WTC11 (cell line): ENCODE measurements around the gene ARAP1. TPM values are rescaled to one million over a fixed set of nuclear protein-coding genes. Genes with fewer than 3 reads are reported as not detected.

Experiments used
- ATAC-seq: fragments of 200-7000 bp; cut with Tn5 transposase; 2 replicates; pipeline ENCODE4 v1.10.0; 2021; ENCODE audit warnings: mild to moderate bottlenecking, moderate library complexity
- CTCF ChIA-PET: fragments of 300-600 bp; sonication (Branson Sonifier 250); formaldehyde crosslinking; loops from one replicate; lab custom pipeline; 2021; ENCODE audit warnings: antibody characterized with exemption; lab: Charles Lee
- POLR2A ChIA-PET: fragments of 350-600 bp; sonication (Branson Sonifier 250); formaldehyde crosslinking; loops from one replicate; lab custom pipeline; 2021; ENCODE audit warnings: antibody characterized with exemption; lab: Charles Lee
- DNase-seq: peaks from one replicate; pipeline ENCODE4 v3.0.0; 2021; ENCODE audit warnings: low spot score
- H3K27ac Mint-ChIP-seq: 2 replicates; pipeline ENCODE4 v1.8.0; 2021; ENCODE audit warnings: mixed read lengths
- H3K27me3 Mint-ChIP-seq: 2 replicates; pipeline ENCODE4 v1.8.0; 2021; ENCODE audit warnings: low read depth, mild to moderate bottlenecking, moderate library complexity, mixed read lengths
- H3K36me3 Mint-ChIP-seq: 2 replicates; pipeline ENCODE4 v1.8.0; 2021; ENCODE audit warnings: mixed read lengths
- H3K4me1 Mint-ChIP-seq: 2 replicates; pipeline ENCODE4 v1.8.0; 2022; ENCODE audit warnings: mixed read lengths
- H3K4me3 Mint-ChIP-seq: 2 replicates; pipeline ENCODE4 v1.8.0; 2021; ENCODE audit warnings: mild to moderate bottlenecking, moderate library complexity, mixed read lengths
- H3K9me3 Mint-ChIP-seq: 2 replicates; pipeline ENCODE4 v1.8.0; 2021; ENCODE audit warnings: mixed read lengths
- ATF1 ChIP-seq: sonication (generic); formaldehyde crosslinking; IDR thresholded peaks from 2 replicates; pipeline ENCODE4 v1.8.1; 2023; ENCODE audit warnings: mild to moderate bottlenecking, moderate library complexity, missing genetic modification reagents
- ATF2 ChIP-seq: sonication (generic); formaldehyde crosslinking; IDR thresholded peaks from 2 replicates; pipeline ENCODE4 v1.8.1; 2022; ENCODE audit warnings: low read depth, missing genetic modification reagents, borderline replicate concordance
- ATF3 ChIP-seq: sonication (generic); formaldehyde crosslinking; conservative IDR thresholded peaks from 2 replicates; pipeline ENCODE4 v1.8.1; 2022; ENCODE audit warnings: mild to moderate bottlenecking, missing genetic modification reagents
- ATF6 ChIP-seq: sonication (generic); formaldehyde crosslinking; IDR thresholded peaks from 2 replicates; pipeline ENCODE4 v1.8.1; 2023; ENCODE audit warnings: mild to moderate bottlenecking, missing genetic modification reagents
- CREM ChIP-seq: sonication (generic); formaldehyde crosslinking; IDR thresholded peaks from 2 replicates; pipeline ENCODE4 v1.8.1; 2022; ENCODE audit warnings: mild to moderate bottlenecking, missing genetic modification reagents, moderate library complexity
- ESRRA ChIP-seq: sonication (generic); formaldehyde crosslinking; IDR thresholded peaks from 2 replicates; pipeline ENCODE4 v1.8.1; 2022; ENCODE audit warnings: mild to moderate bottlenecking, missing genetic modification reagents, borderline replicate concordance
- GABPB1 ChIP-seq: sonication (generic); formaldehyde crosslinking; IDR thresholded peaks from 2 replicates; pipeline ENCODE4 v1.8.1; 2023; ENCODE audit warnings: mild to moderate bottlenecking, missing genetic modification reagents
- JUN ChIP-seq: sonication (generic); formaldehyde crosslinking; IDR thresholded peaks from 2 replicates; pipeline ENCODE4 v1.8.0; 2023; ENCODE audit warnings: mild to moderate bottlenecking, missing genetic modification reagents
- NFE2L1 ChIP-seq: sonication (generic); formaldehyde crosslinking; IDR thresholded peaks from 2 replicates; pipeline ENCODE4 v1.8.1; 2023; ENCODE audit warnings: missing genetic modification reagents
- NFYB ChIP-seq: sonication (generic); formaldehyde crosslinking; conservative IDR thresholded peaks from 2 replicates; pipeline ENCODE4 v1.8.0; 2022; ENCODE audit warnings: low read depth, missing genetic modification reagents
- NR1H2 ChIP-seq: sonication (generic); formaldehyde crosslinking; IDR thresholded peaks from 2 replicates; pipeline ENCODE4 v1.9.0; 2021; ENCODE audit warnings: mild to moderate bottlenecking, moderate library complexity, missing genetic modification reagents
- PRRX2 ChIP-seq: fragments of 250-450 bp; sonication (Bioruptor Pico); IDR thresholded peaks from 2 replicates; pipeline ENCODE4 v1.8.0; 2021; ENCODE audit warnings: mild to moderate bottlenecking
- SOX15 ChIP-seq: fragments of 250-450 bp; sonication (Bioruptor Pico); IDR thresholded peaks from 2 replicates; pipeline ENCODE4 v1.9.0; 2021; ENCODE audit warnings: mild to moderate bottlenecking
- TCF7 ChIP-seq: sonication (generic); formaldehyde crosslinking; IDR thresholded peaks from 2 replicates; pipeline ENCODE4 v1.8.0; 2022; ENCODE audit warnings: mild to moderate bottlenecking, low read depth, missing genetic modification reagents, moderate library complexity
- ZMAT4 ChIP-seq: fragments of 250-450 bp; sonication (Bioruptor Pico); IDR thresholded peaks from 2 replicates; pipeline ENCODE4 v1.9.0; 2021; ENCODE audit warnings: mild to moderate bottlenecking
- ZNF219 ChIP-seq: sonication (generic); formaldehyde crosslinking; IDR thresholded peaks from 2 replicates; pipeline ENCODE4 v1.8.0; 2023; ENCODE audit warnings: missing genetic modification reagents, mild to moderate bottlenecking, borderline replicate concordance
- total RNA-seq: library from RNA; stranded (reverse); gene quantifications from 3 replicates; pipeline ENCODE4 v1.2.3, GENCODE V29; 2021
- TF ChIP-seq, protein P1 (sequence below): sonication (generic); formaldehyde crosslinking; conservative IDR thresholded peaks from 2 replicates; pipeline ENCODE4 v1.8.1; 2023; ENCODE audit warnings: mild to moderate bottlenecking, low read depth, missing genetic modification reagents, moderate library complexity
- TF ChIP-seq, protein P2 (sequence below): sonication (generic); formaldehyde crosslinking; IDR thresholded peaks from 2 replicates; pipeline ENCODE4 v1.8.0; 2023; ENCODE audit warnings: missing genetic modification reagents
- TF ChIP-seq, protein P3 (sequence below): sonication (generic); formaldehyde crosslinking; IDR thresholded peaks from 2 replicates; pipeline ENCODE4 v1.8.1; 2023; ENCODE audit warnings: mild to moderate bottlenecking, missing genetic modification reagents, moderate library complexity
- TF ChIP-seq, protein P4 (sequence below): sonication (generic); formaldehyde crosslinking; IDR thresholded peaks from 2 replicates; pipeline ENCODE4 v1.8.0; 2022; ENCODE audit warnings: missing genetic modification reagents

Gene ARAP1
- total RNA-seq, 1 experiment from 2014 or later, result 98.8 TPM

GRCh38 chr11:72636376-72636775 lies 115.8 kb downstream of the ARAP1 start (continued):
- TF ChIP-seq ESRRA (CRISPR knock-in tag), result no peak
- no peak for TF ChIP-seq CREM
- TF ChIP-seq, all 79 proteins: peak for 0

DNA sequence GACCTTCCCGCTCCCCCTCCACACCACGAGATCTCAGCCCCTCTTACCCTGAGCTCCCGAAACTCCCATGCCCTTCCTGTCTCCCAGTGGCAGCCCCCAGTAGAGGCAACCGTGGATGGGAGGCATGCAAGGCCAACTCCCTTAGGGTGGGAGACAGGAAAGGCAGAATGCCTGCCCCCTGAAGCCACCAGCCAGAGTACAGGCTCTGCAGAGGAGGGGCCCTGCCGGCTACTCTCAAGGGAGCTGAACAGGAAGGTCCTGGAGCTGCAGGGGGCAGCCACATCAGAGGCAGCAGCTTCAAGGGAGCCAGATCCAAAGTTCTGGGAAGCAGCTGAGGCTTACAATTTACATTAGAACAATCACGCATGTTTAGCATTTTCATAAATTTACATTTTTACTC lies 116.3 kb downstream of the ARAP1 start:
- ATAC-seq, result peak; percentile 75
- H3K4me1 Mint-ChIP-seq, result peaks cover 38% of the 10 kb centered on the region
- TF ChIP-seq ZNF219 (CRISPR knock-in tag), result no peak
- no peak for TF ChIP-seq NFYB (CRISPR knock-in tag)
- TF ChIP-seq ATF6 (CRISPR knock-in tag), result no peak
- TF ChIP-seq NFE2L1 (CRISPR knock-in tag), result no peak
- H3K36me3 Mint-ChIP-seq, result no peaks in the 10 kb centered on the region
- H3K4me3 Mint-ChIP-seq, result no peak overlapping the region
- POLR2A ChIA-PET, result interaction anchor here (0.9 to 1.4 kb wide), 2 partner anchors 21 to 50 kb away, joined by 3 to 5 read pairs; no protein-coding TSS in a partner anchor
- peak overlapping the region; percentile 55; the same call in 1 of the 2 replicates for H3K27ac Mint-ChIP-seq
- DNase-seq, result peak; percentile 39
- H3K9me3 Mint-ChIP-seq, result no peaks in the 10 kb centered on the region
- peaks cover 5% of the 10 kb centered on the region for H3K27me3 Mint-ChIP-seq
- CTCF ChIA-PET, result interaction anchor here (0.5 to 4.5 kb wide), 20 partner anchors 8 to 492 kb away, joined by 3 to 60 read pairs (median 6); partner anchors contain the start of gene STARD10

DNA sequence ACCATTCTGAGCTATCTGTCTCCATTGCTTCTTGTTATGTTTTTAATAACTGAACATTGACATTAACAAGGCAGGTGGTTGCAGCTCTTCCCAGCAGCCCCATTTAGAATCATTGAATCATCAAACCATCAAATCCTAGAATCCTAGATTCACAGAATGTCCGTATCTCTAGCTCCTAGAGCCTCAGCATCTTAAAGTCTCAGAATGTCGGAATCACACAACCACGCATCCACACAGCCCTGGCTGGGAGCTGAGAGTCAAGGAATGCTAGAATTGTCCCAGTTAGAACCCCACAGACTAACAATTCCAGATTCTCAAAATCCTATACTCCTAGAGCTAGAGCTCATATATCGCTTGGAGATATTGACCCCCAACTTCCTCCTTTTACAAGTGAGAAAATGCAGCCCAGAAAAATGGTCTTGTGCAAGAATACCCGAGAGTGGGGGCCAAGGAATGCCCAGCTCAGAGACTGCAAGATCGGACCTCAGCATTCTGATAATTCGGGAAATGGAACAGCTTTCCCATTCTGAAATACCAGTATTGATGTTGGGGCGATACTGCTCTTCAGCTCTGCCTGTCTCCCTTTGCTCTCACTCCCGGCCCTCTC lies 116.8 kb downstream of the ARAP1 start:
- Mint-ChIP-seq H3K27me3 (peaks cover 5% of the 10 kb centered on the region), H3K4me1 (peaks cover 38% of the 10 kb centered on the region), H3K27ac (no peak overlapping the region), H3K9me3 (no peaks in the 10 kb centered on the region), H3K4me3 (no peak overlapping the region), H3K36me3 (no peaks in the 10 kb centered on the region)
- ChIA-PET CTCF (interaction anchor here (0.5 to 4.5 kb wide), 19 partner anchors 8 to 491 kb away, joined by 3 to 60 read pairs (median 6); no protein-coding TSS in a partner anchor), POLR2A (interaction anchor here (0.9 to 1.4 kb wide), 2 partner anchors 20 to 50 kb away, joined by 3 to 5 read pairs; no protein-coding TSS in a partner anchor)
- ATAC-seq, result no peak
- no peak for DNase-seq
- TF ChIP-seq JUN (no peak), PRRX2 (no peak), GABPB1 (CRISPR knock-in tag) (no peak), NFYB (CRISPR knock-in tag) (no peak), ATF1 (CRISPR knock-in tag) (no peak), TCF7 (CRISPR knock-in tag) (no peak), ZMAT4 (no peak), ATF3 (CRISPR knock-in tag) (no peak), SOX15 (no peak), ATF2 (CRISPR knock-in tag) (no peak), NR1H2 (no peak)
- TF ChIP-seq, protein P1, sequence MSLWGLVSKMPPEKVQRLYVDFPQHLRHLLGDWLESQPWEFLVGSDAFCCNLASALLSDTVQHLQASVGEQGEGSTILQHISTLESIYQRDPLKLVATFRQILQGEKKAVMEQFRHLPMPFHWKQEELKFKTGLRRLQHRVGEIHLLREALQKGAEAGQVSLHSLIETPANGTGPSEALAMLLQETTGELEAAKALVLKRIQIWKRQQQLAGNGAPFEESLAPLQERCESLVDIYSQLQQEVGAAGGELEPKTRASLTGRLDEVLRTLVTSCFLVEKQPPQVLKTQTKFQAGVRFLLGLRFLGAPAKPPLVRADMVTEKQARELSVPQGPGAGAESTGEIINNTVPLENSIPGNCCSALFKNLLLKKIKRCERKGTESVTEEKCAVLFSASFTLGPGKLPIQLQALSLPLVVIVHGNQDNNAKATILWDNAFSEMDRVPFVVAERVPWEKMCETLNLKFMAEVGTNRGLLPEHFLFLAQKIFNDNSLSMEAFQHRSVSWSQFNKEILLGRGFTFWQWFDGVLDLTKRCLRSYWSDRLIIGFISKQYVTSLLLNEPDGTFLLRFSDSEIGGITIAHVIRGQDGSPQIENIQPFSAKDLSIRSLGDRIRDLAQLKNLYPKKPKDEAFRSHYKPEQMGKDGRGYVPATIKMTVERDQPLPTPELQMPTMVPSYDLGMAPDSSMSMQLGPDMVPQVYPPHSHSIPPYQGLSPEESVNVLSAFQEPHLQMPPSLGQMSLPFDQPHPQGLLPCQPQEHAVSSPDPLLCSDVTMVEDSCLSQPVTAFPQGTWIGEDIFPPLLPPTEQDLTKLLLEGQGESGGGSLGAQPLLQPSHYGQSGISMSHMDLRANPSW (CRISPR knock-in tag), result no peak
- TF ChIP-seq, protein P2, sequence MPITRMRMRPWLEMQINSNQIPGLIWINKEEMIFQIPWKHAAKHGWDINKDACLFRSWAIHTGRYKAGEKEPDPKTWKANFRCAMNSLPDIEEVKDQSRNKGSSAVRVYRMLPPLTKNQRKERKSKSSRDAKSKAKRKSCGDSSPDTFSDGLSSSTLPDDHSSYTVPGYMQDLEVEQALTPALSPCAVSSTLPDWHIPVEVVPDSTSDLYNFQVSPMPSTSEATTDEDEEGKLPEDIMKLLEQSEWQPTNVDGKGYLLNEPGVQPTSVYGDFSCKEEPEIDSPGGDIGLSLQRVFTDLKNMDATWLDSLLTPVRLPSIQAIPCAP, result no peak
- TF ChIP-seq, protein P3, sequence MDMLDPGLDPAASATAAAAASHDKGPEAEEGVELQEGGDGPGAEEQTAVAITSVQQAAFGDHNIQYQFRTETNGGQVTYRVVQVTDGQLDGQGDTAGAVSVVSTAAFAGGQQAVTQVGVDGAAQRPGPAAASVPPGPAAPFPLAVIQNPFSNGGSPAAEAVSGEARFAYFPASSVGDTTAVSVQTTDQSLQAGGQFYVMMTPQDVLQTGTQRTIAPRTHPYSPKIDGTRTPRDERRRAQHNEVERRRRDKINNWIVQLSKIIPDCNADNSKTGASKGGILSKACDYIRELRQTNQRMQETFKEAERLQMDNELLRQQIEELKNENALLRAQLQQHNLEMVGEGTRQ (CRISPR knock-in tag), result no peak
- TF ChIP-seq, protein P4, sequence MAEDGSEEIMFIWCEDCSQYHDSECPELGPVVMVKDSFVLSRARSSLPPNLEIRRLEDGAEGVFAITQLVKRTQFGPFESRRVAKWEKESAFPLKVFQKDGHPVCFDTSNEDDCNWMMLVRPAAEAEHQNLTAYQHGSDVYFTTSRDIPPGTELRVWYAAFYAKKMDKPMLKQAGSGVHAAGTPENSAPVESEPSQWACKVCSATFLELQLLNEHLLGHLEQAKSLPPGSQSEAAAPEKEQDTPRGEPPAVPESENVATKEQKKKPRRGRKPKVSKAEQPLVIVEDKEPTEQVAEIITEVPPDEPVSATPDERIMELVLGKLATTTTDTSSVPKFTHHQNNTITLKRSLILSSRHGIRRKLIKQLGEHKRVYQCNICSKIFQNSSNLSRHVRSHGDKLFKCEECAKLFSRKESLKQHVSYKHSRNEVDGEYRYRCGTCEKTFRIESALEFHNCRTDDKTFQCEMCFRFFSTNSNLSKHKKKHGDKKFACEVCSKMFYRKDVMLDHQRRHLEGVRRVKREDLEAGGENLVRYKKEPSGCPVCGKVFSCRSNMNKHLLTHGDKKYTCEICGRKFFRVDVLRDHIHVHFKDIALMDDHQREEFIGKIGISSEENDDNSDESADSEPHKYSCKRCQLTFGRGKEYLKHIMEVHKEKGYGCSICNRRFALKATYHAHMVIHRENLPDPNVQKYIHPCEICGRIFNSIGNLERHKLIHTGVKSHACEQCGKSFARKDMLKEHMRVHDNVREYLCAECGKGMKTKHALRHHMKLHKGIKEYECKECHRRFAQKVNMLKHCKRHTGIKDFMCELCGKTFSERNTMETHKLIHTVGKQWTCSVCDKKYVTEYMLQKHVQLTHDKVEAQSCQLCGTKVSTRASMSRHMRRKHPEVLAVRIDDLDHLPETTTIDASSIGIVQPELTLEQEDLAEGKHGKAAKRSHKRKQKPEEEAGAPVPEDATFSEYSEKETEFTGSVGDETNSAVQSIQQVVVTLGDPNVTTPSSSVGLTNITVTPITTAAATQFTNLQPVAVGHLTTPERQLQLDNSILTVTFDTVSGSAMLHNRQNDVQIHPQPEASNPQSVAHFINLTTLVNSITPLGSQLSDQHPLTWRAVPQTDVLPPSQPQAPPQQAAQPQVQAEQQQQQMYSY (CRISPR knock-in tag), result no peak
